IMR-90 (cell line): ENCODE results near the gene ACVR2B. TPM values are rescaled to one million over a fixed set of nuclear protein-coding genes. Genes with fewer than 3 reads are reported as not detected.

Source experiments
- ATAC-seq: fragments of 200-7000 bp; cut with Tn5 transposase; 2 replicates; pipeline ENCODE4 v1.9.1; 2020; ENCODE audit warnings: low read depth, mild to moderate bottlenecking, moderate library complexity
- BruUV-seq: library from RNA; stranded (reverse); fragments of 400-500 nt; replicated peaks from 2 replicates; lab custom pipeline; 2021; lab: Mats Ljungman, UMichigan
- CTCF ChIA-PET: fragments of 300-600 bp; formaldehyde crosslinking; extraction: SDS; loops from one replicate; lab custom pipeline; 2021; ENCODE audit warnings: antibody characterized with exemption; lab: Yijun Ruan, JAX
- POLR2A ChIA-PET: fragments of 300-600 bp; sonication (Branson Sonifier 250); formaldehyde crosslinking; loops from one replicate; lab custom pipeline; 2022; ENCODE audit warnings: antibody characterized with exemption; ENCODE audit not compliant: unreplicated experiment; lab: Charles Lee
- DNase-seq: peaks from one replicate; pipeline ENCODE4 v3.0.0; 2013
- H2AFZ ChIP-seq: replicated peaks from 2 replicates; pipeline ENCODE3; 2013; ENCODE audit warnings: low read length, mild to moderate bottlenecking; ENCODE audit not compliant: poor library complexity
- H2AK5ac ChIP-seq: 2 replicates; pipeline ENCODE4 v1.6.1; 2013; ENCODE audit warnings: low read depth, low read length, inconsistent platforms
- H2AK9ac ChIP-seq: replicated peaks from 2 replicates; pipeline ENCODE3; 2013; ENCODE audit warnings: mild to moderate bottlenecking, low read depth, low read length, moderate library complexity; ENCODE audit not compliant: poor library complexity
- H2BK120ac ChIP-seq: 2 replicates; pipeline ENCODE4 v1.6.1; 2013; ENCODE audit warnings: low read depth, low read length, inconsistent platforms
- H2BK15ac ChIP-seq: 3 replicates; pipeline ENCODE4 v1.6.1; 2013; ENCODE audit warnings: low read depth, low read length, inconsistent platforms
- H2BK20ac ChIP-seq: 2 replicates; pipeline ENCODE4 v1.6.1; 2013; ENCODE audit warnings: low read depth, mild to moderate bottlenecking, inconsistent platforms, low read length, moderate library complexity
- H2BK5ac ChIP-seq: 2 replicates; pipeline ENCODE4 v1.6.1; 2013; ENCODE audit warnings: mild to moderate bottlenecking, low read depth, low read length, inconsistent platforms; ENCODE audit not compliant: poor library complexity, severe bottlenecking
- H3K14ac ChIP-seq: replicated peaks from 2 replicates; pipeline ENCODE4 v1.6.1; 2013; ENCODE audit warnings: low read depth, low read length, inconsistent platforms
- H3K18ac ChIP-seq: 2 replicates; pipeline ENCODE4 v1.6.1; 2013; ENCODE audit warnings: low read depth, low read length, control low read depth
- H3K23ac ChIP-seq: 2 replicates; pipeline ENCODE4 v1.6.1; 2013; ENCODE audit warnings: low read depth, low read length, inconsistent platforms
- H3K27ac ChIP-seq: 2 replicates; pipeline ENCODE4 v1.5.1; 2013; ENCODE audit warnings: mild to moderate bottlenecking, control low read depth, low read length; ENCODE audit not compliant: insufficient read depth
- H3K27me3 ChIP-seq: 2 replicates; pipeline ENCODE4 v1.6.1; 2013; ENCODE audit warnings: low read length; ENCODE audit not compliant: control insufficient read depth, insufficient read depth
- H3K36me3 ChIP-seq: 2 replicates; pipeline ENCODE4 v1.6.1; 2013; ENCODE audit warnings: low read length, mixed read lengths; ENCODE audit not compliant: control insufficient read depth, insufficient read depth
- H3K4ac ChIP-seq: 2 replicates; pipeline ENCODE4 v1.6.1; 2013; ENCODE audit warnings: low read depth, low read length, inconsistent platforms
- H3K4me1 ChIP-seq: 2 replicates; pipeline ENCODE4 v1.6.1; 2013; ENCODE audit warnings: low read length, mixed read lengths; ENCODE audit not compliant: control insufficient read depth, insufficient read depth
- H3K4me2 ChIP-seq: 2 replicates; pipeline ENCODE4 v1.6.1; 2013; ENCODE audit warnings: low read depth, mild to moderate bottlenecking, control low read depth, low read length, moderate library complexity
- H3K4me3 ChIP-seq: 2 replicates; pipeline ENCODE4 v1.5.1; 2013; ENCODE audit warnings: low read depth, mild to moderate bottlenecking, control low read depth, low read length, moderate library complexity; ENCODE audit not compliant: insufficient read depth
- H3K56ac ChIP-seq: 2 replicates; pipeline ENCODE4 v1.6.1; 2013; ENCODE audit warnings: low read length, inconsistent platforms; ENCODE audit not compliant: insufficient read depth; ENCODE audit errors: extremely low read depth
- H3K79me1 ChIP-seq, 2 experiments: 2 replicates each; pipeline ENCODE4 v1.6.1; 2013; ENCODE audit warnings: low read length in 2 of 2, inconsistent platforms in 1 of 2, low read depth in 1 of 2
- H3K9ac ChIP-seq: 2 replicates; pipeline ENCODE4 v1.6.1; 2013; ENCODE audit warnings: low read depth, low read length, control low read depth
- H3K9me1 ChIP-seq: 2 replicates; pipeline ENCODE4 v1.6.1; 2013; ENCODE audit warnings: low read length, inconsistent platforms; ENCODE audit not compliant: insufficient read depth
- H3K9me3 ChIP-seq: 2 replicates; pipeline ENCODE4 v1.6.1; 2013; ENCODE audit warnings: low read length; ENCODE audit not compliant: control insufficient read depth, insufficient read depth
- H4K20me1 ChIP-seq: 2 replicates; pipeline ENCODE4 v1.6.1; 2013; ENCODE audit warnings: low read length, inconsistent platforms; ENCODE audit not compliant: insufficient read depth
- H4K5ac ChIP-seq: 2 replicates; pipeline ENCODE4 v1.6.1; 2013; ENCODE audit warnings: mild to moderate bottlenecking, low read depth, low read length, control low read depth
- H4K8ac ChIP-seq, 2 experiments: 2 replicates each; pipeline ENCODE4 v1.6.1; 2013; ENCODE audit warnings: low read depth in 2 of 2, low read length in 2 of 2, control low read depth in 1 of 2, inconsistent platforms in 1 of 2
- H4K91ac ChIP-seq: 2 replicates; pipeline ENCODE4 v1.6.1; 2013; ENCODE audit warnings: low read depth, low read length, inconsistent platforms; ENCODE audit not compliant: insufficient read depth
- CEBPB ChIP-seq: IDR thresholded peaks from 2 replicates; pipeline ENCODE4 v1.6.1; 2012; ENCODE audit warnings: low read depth, low read length, improper control_type of control experiment
- ELK1 ChIP-seq: fragments of 150-350 bp; IDR thresholded peaks from 2 replicates; pipeline ENCODE4 v1.6.1; 2016; ENCODE audit warnings: low read depth, mild to moderate bottlenecking, low read length, moderate library complexity, borderline replicate concordance
- FOS ChIP-seq: fragments of 150-350 bp; IDR thresholded peaks from 2 replicates; pipeline ENCODE4 v1.6.1; 2016; ENCODE audit warnings: low read depth, low read length
- POLR2A ChIP-seq: IDR thresholded peaks from 2 replicates; pipeline ENCODE4 v1.6.1; 2012; ENCODE audit warnings: mild to moderate bottlenecking, low read depth, low read length
- WGBS, 2 experiments: methylation state at CpG; one replicate each; pipeline versions ENCODE4 v1.1.5 to v1.1.7; 2013; ENCODE audit warnings: missing lambda C conversion rate in 2 of 2; ENCODE audit not compliant: insufficient read length in 1 of 2; ENCODE audit errors: extremely low coverage in 2 of 2; 5-methylcytosine and 5-hydroxymethylcytosine counted together
- dilution Hi-C: fragments of 300-500 bp; cut with HindIII; formaldehyde crosslinking; loops from one replicate; pipeline ENCODE4 v1.14.3; 2018; ENCODE audit warnings: low sequenced_read_pairs; ENCODE audit not compliant: unreplicated experiment
- in situ Hi-C: fragments of 300-500 bp; cut with MboI; formaldehyde crosslinking; loops from 3 replicates; pipeline ENCODE4 v1.14.3; 2019; ENCODE audit warnings: low sequenced_read_pairs, inconsistent platforms, mixed read lengths
- intact Hi-C: fragments of 100-400 bp; cut with micrococcal nuclease; formaldehyde crosslinking; loops from 2 replicates; pipeline ENCODE4 v1.10.0; 2022
- polyA plus RNA-seq, 3 experiments: library from polyadenylated mRNA; depleted of rRNA; stranded (reverse); fragments of >200 nt; gene quantifications; 2 replicates each; pipeline ENCODE4 v1.2.3, GENCODE V29; 2012; ENCODE audit warnings: low replicate concordance in 1 of 3
- total RNA-seq: library from RNA; depleted of rRNA; stranded (reverse); fragments of >200 nt; gene quantifications from 2 replicates; pipeline ENCODE4 v1.2.3, GENCODE V29; 2012

ACVR2B gene
- total and polyA plus RNA-seq, 2 of the 4 experiments (the other 2 are of a cell fraction) = 0.60 to 1.3 TPM

GRCh38 chr3:38524141-38524739, 70.5 kb downstream of the ACVR2B start:
- CTCF ChIA-PET = interaction anchor here (0.6 to 1.8 kb wide), 3 partner anchors 127 to 649 kb away, joined by 3 to 6 read pairs (median 4); no protein-coding TSS in a partner anchor
- H2AFZ ChIP-seq = no peak overlapping the region
- H4K20me1 ChIP-seq = no peaks in the 10 kb centered on the region
- H3K27me3 ChIP-seq = no peaks in the 10 kb centered on the region
- intact Hi-C loops (loop anchor here (10.0 kb wide), 1 partner anchor 211 kb away; no protein-coding TSS in a partner anchor), in situ Hi-C loops (loop anchor here (5.0 to 10.0 kb wide), 2 partner anchors 318 to 471 kb away; no protein-coding TSS in a partner anchor), dilution Hi-C loops (no loop called here)
- H3K4me1 ChIP-seq = peaks cover 5% of the 10 kb centered on the region
- no peaks in the 10 kb centered on the region; the same call in 1 of the 2 replicates for H3K9me1 ChIP-seq
- H4K5ac ChIP-seq = no peak overlapping the region
- DNase-seq (peak; percentile 77), ATAC-seq (peak; percentile 63)
- no peak overlapping the region for H4K91ac ChIP-seq
- H2BK20ac ChIP-seq = no peak overlapping the region
- no peak overlapping the region for H4K8ac ChIP-seq
- H3K4me3 ChIP-seq = no peak overlapping the region
- no peak overlapping the region for H3K23ac ChIP-seq
- H3K4ac ChIP-seq = no peak overlapping the region
- peaks cover 3 to 6% of the 10 kb centered on the region in 2 experiments; a peak in 2 of 4 replicates for H3K79me1 ChIP-seq
- TSS peak; percentile 35 for BruUV-seq
- no peak overlapping the region for H3K27ac ChIP-seq
- no peak for TF ChIP-seq ELK1
- peak; percentile 42; the same call in 1 of the 2 replicates for TF ChIP-seq FOS
- TF ChIP-seq CEBPB = peak; percentile 82
- TF ChIP-seq POLR2A = no peak
- H3K18ac ChIP-seq = no peak overlapping the region
- H2BK120ac ChIP-seq = no peak overlapping the region
- POLR2A ChIA-PET = no interaction called here
- 76% methylated on average over 3 of the region's 5 CpGs; no CpG with 5 or more reads in 1 of the 2 experiments for WGBS, 2 experiments
- H2BK5ac ChIP-seq = no peak overlapping the region
- no peak overlapping the region for H3K14ac ChIP-seq
- H2AK5ac ChIP-seq = no peak overlapping the region
- H3K4me2 ChIP-seq = no peak overlapping the region
- no peak overlapping the region for H2BK15ac ChIP-seq
- H3K9me3 ChIP-seq = no peaks in the 10 kb centered on the region
- H3K56ac ChIP-seq = no peak overlapping the region
- no peak overlapping the region for H2AK9ac ChIP-seq
- peaks cover 7% of the 10 kb centered on the region; the same call in 1 of the 2 replicates for H3K36me3 ChIP-seq
- H3K9ac ChIP-seq = no peak overlapping the region
